GM18526 (cell line): ENCODE measurements around the gene LAMTOR5.

Source experiments
- POLR2A ChIP-seq: IDR thresholded peaks from 3 replicates; pipeline ENCODE4 v1.6.1; 2011; ENCODE audit not compliant: insufficient read length; ENCODE audit errors: extremely low read depth

LAMTOR5 gene

DNA sequence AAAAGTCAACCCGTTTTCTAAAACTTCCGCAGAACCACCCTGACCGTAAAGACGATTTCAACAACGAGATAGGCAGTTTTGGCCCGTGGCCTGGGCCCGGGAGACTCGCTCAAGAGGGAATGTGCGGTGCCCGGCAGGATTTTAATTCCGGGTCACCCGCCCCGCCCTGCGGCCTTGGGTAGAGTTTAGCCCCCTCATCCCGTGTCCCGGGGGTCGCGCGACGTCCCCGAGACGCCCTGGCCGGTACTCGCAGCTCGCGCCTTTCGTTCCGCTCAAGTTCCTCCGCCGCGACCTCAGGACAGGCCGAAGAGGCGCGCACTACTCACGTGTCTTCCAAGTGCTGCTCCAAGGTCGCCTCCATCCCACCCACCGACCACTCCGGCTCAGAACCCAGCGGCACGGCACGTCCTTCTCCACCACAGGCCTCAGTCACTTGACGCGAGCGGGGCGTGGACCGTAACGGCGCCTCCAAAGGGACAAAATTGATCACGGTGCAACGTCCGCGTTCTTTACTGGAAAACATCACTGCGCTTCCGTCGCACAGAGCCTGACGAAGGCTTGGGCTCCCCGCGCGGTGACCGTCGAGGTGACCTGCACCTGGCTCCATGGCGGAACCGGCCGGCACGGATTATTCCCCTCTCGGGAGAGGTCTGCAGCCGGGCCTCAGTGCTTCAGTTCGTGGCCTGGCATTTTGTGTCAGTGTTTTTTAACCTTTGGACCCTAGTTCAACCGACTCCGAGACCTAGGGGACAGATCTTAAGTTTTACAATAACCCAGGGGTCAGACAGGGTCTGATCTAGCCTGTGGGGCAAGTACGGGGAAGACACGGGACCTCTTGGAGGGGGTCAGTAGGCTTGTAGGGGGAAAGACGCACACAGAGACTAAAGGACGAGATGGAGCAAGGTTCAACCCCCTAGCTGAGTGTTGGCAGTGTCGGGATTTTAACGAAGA lies at the start of gene LAMTOR5:
Gene LAMTOR5 (minus strand): TSS at position 435 of the 951 bp plus-strand sequence. CDS start 74 bp downstream, at position 361.
- TF ChIP-seq POLR2A, result peak; percentile 87

DNA sequence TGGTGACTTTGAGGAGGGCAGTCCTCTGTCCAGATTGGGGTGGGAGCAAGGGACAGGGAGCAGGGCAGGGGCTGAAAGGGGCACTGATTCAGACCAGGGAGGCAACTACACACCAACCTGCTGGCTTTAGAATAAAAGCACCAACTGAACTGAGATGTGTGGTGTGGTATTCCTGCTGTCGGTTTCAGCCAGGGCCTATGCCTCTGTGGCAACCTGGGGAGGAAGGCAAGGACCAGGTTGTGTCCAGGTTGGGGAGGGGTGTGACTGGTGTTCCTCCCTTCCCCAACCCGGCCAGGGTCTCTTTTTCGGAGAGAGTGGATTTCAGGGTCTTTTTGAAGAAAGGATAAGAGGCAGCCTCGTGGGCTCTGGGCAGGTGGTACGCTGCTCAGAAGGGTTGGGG lies 49.7 kb upstream of the LAMTOR5 start:
- TF ChIP-seq POLR2A, result no peak

DNA sequence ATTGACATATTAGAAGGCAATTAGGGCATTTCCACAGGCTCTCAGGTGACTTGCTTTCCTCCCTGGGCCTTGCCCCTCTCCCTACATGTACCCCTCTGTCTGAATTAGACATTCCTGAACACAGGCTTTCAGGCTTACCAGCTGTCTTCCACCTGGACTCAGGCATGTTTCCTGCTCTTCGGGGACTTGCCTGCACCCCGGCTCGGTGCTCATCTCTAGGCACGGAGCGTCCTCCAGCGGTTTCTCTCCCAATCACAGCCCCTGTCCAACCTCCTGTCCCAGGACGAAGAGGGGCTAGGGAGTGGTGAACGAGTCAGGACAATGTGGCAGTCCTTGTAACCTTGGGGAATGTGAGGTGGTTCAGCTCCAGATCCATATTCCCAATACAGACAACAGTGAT lies 47.7 kb upstream of the LAMTOR5 start:
- TF ChIP-seq POLR2A, result no peak

DNA sequence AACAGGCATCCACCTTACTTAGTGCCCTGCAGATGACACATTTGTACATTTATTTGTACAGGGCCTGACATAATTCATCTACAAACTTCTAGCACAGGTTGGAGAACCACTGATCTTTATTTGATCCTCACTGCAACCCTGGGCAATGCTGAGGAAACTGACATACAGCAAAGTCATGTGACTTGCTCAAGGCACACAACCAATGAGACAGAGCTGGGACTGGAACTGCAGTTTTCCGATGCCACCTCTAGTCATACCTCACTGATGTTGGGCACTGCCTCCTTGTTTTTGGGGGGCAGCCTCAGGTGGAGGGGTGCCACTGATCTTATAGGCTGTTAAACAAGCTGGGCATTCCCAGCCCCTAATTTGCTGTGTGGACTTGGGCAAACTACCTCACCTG lies 46.8 kb upstream of the LAMTOR5 start:
- no peak for TF ChIP-seq POLR2A

DNA sequence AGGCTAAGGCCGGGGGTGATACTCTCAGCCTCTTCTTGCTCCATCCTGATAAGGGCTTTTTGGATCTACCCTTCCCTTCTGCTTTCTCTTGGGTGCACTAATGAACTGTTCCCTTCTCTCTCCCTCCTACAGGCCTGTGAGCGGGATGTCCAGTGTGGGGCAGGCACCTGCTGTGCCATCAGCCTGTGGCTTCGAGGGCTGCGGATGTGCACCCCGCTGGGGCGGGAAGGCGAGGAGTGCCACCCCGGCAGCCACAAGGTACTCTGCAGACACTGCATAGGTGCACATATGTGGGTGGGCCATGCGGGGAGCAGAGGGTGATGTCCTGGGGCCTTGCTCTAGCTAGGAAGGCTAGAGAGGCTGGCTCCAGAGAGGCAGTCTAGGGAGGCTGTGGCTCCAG lies 46.3 kb upstream of the LAMTOR5 start:
- no peak for TF ChIP-seq POLR2A

DNA sequence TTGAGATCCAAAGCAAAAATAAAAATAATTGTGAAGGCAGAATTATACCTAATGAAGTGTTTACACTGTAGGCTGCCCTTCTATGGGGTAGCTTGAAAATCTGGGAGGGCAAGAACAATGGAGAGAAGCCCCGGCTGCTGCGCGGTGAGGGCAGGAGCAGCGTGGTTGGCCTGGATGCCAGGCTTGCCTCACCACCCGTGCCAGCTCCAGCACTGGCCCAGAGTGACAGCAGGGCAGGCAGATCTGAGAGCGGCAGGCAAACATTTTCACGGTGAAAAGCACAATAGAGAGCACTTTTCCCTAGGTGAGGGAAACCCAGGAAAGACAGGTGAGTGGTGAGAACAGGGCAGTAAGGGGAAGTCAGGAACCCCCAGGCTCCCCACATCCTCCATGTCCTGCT lies 44.8 kb upstream of the LAMTOR5 start:
- TF ChIP-seq POLR2A, result no peak

DNA sequence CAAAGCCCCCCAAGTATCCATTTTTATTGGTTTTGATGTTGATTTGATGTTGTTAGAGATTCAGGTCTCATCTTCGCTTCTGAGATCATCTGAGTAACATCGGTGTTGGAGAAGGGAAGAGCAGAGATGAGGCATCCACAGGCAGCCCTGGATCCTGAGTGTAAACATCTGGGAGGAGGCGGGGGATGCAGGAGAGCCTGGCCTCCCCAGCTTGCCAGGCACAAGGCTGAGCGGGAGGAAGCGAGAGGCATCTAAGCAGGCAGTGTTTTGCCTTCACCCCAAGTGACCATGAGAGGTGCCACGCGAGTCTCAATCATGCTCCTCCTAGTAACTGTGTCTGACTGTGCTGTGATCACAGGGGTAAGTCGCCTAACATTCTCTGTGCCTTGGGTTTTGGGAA lies 43.4 kb upstream of the LAMTOR5 start, which contains the start of gene PROK1:
Gene PROK1 (plus strand): TSS at position 221 of the 400 bp plus-strand sequence. CDS start 68 bp downstream, at position 289.
- no peak for TF ChIP-seq POLR2A

DNA sequence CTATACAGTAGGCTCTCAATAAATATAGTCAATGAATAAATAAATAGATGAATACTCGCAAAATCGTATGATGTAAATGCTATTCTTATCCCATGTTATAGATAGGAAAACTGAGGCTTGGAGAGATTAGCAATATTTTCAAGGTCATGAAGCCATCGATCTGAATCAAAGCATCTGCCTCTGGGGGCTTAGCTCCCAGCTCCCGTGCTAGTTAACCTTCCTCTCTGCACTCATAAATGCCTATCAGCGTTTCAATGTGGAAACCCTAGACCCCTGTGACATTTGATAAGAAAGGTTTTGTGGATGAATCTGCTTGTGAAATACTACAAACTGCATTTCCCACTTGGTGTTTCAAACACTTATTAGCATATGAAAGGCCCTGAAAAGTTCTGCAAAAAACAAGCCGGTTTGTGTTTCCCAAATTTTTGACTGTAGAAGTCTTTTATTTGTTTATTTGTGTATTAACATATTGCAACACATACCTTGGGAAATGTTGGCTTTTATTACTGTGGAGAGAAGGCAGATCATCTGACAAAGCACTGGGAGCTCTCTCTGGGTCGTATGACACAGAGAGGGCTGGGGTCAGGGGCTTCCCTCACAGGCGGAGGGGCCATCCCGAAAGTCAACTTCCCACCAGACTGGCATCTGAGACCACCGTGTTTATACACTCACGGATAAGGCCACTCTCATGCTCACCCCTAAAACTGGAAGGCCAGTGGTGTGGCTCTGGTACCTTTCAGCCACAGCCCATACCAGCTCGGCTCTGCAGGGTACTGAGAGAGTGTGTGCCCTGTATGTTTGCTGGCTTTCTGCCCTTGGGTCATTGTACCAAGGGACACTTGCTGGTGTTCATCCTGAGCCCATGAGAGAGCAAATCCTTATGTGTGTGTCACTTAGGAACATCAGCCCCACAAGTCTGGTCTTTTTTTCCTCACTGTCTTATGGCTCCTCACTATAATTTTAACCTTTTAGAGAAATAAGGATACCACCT lies 42.5 kb upstream of the LAMTOR5 start:
- no peak for TF ChIP-seq POLR2A

DNA sequence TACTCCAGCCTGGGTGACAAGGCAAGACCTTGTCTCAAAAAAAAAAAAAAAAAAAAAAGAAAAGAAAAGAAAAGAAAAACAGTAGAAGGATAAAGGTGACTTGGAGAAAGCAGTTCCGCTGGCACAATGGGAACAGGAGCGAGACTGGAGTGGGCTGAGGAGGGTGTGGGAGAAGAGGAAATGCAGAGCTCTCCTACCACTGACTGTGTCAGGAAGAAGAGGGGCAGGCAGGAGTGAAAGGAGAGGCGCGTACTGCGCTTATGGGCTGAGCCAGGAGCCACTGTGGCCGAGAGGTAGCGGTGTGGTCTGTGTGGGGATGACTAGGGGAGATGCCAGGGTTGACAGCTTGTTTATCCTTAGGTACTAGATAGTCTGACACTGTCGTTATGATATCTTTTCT lies 37.1 kb upstream of the LAMTOR5 start:
- no peak for TF ChIP-seq POLR2A

DNA sequence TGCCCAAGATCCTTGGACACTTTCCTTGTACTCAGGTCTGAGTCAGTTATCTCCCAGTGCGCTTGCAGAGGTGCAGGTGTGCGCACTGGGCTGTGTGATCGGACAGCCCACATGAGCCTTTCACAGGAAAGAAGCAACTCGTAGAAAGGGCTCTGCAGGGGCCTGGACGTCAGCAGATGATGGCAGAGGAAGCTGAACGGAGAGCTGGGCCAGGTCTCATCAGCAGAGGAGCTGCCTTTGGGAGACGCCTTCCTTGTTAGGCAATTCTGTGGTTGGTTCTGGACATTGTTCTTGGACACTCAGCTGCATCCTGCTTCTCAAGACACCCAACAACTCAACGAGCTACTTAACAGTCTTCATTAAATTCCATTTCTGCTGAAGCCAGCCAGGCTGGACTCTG lies 36.0 kb upstream of the LAMTOR5 start:
- no peak for TF ChIP-seq POLR2A

DNA sequence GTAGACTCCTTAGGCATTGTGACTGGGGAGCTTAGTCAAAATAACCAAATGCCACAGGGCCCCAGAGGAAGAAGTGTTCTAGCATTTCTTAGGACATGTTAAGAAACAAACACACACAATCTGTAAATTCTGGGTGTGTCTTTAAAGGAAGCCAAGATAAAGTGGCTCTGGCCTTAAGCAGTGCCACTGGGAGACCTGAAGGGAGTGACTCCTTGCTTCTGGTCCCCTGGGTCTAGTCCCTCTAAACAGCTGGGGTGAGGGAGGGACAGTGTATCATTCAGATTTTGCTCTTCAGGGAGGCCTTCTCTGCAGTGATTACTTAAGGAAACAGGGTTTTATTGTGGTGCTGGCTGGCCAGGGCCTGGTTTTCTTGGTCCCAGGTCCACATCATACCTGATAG lies 34.4 kb upstream of the LAMTOR5 start:
- TF ChIP-seq POLR2A, result no peak

DNA sequence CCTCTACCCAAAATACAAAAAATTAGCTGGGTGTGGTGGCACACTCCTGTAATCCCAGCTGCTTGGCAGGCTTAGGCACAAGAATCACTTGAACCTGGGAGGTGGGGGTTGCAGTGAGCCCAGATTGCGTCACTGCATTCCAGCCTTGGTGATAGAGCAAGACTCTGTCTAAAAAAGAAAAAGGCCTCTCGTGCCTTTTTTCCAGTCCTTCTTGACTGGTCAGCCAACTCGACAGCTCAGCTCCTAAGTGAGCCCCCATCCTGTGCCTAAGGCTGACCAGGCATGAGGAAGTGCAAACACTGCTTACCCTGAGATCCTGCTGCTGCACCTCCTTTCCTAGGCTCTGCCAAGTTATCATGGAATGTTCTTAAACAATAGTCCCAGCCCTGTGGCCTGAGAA lies 33.4 kb upstream of the LAMTOR5 start:
- no peak for TF ChIP-seq POLR2A

DNA sequence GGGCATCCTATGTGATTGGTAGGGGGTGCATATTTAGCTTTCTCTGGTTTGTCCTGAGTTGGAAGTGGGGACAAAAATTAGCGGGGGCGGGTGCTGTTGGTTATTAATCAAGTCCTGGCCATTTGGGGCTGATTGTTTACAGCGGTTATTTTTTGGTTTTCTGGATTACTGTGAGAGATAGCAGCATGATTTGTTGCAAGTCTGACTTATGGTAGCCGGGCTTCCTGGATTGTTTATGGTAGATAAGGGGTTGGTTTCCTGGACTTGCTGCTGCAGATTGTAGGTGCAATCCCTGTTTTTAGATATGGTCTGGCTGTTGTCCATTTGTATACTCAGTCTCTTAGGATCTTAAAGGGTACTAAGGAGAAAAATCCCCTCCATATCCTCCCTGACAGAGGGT lies 31.4 kb upstream of the LAMTOR5 start:
- no peak for TF ChIP-seq POLR2A

DNA sequence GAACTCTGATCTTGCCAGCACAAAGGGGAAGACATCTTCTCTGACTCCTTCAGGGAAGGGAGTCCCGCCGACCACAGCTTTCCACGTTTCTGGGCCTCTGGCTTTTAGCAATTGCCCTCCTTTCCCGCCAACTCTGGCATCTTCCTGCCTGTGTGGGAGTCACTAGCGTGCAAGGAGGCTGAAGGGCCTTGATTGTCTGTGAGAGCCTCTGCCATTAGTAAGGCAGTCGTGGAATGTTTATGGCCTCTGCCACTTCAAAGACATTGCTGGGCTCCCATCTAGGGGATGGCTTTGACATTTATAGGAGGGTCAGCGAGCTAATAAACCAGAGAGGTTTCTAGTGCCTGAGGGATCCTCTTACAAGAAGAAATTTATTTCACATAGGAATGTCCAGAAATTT lies 29.1 kb upstream of the LAMTOR5 start:
- no peak for TF ChIP-seq POLR2A

DNA sequence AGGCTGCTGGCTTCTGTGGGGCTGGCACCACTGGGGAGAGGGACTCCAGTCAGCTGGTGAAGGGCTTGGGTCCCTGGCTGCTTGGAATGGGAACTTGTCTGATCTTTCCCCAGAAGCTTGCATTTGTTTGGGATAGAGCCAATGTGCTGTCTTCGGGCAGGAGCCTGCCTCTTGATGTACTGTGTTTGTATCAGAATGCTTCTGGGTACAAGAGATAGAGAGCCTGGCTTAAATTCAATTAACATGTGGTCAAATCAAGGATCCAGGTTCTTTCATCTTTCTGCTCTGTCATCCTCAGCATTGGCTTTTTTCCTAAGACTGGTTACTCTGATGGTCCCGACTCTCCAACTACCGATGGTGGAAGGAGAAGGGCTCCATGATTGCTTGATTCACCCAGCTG lies 27.5 kb upstream of the LAMTOR5 start:
- no peak for TF ChIP-seq POLR2A

DNA sequence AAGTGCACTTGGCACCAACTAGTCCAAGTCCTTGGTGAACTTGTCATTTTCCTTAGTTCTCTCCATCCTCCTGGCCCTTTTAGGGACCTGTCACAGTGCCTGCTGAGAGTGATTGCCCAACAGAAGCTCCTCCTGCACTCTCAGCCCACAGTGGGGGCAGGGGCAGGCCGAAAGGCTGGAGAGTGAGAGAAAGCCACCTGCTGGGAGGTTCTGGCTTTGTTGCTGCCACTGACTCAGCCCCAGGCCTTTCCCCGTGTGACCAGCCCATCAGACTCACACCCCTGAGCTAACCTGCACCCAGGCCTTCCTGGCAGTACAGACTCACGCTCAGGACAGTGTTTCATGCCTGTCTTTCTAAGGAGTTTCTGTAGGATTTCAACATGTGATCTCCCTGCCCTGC lies 26.3 kb upstream of the LAMTOR5 start:
- TF ChIP-seq POLR2A, result no peak
